Measurements from ENCODE around the gene DPY19L2. TPM values are rescaled to one million over a fixed set of nuclear protein-coding genes. Genes with fewer than 3 reads are reported as not detected.
"Not testable (repeated sequence)": the region's sequence is repeated elsewhere in the genome, so short reads cannot be mapped to it uniquely, and the experiment has no call there.

The DPY19L2 gene
- total RNA-seq, 1 experiment from 2014 or later = 4.9 TPM

DNA sequence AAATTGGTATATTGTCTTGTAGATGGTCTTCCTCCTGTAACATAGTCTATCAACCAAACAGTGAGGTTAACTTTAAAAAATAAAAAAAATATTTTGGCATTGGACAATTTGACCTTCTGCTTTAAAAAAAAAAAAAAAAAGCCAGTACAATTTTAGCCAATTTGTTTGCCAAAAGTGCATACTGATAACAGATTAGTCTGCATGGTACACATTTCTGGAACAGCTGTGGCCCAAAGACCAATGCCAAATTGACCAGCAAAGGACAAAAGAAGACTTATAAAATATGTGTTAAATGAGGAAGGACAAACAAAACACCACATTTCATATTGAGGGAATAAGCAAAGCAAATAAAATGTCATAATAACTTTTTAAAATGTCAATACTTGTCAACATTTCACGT is 20.8 kb upstream of the DPY19L2 start:
- not testable (repeated sequence) for H3K23ac ChIP-seq (ENCODE audit: insufficient read length, low read depth, low read length); H3K4me2 ChIP-seq (ENCODE audit: insufficient read depth, insufficient read length, low read length); H2BK120ac ChIP-seq (ENCODE audit: low read depth, low read length, poor library complexity, severe bottlenecking); H3K9me3 Mint-ChIP-seq; H3K27ac ChIP-seq (ENCODE audit: insufficient read length, low read depth, low read length); H2AFZ ChIP-seq (ENCODE audit: low read length); H3K27me3 ChIP-seq (ENCODE audit: insufficient read depth, low read length); H3K23me2 ChIP-seq (ENCODE audit: insufficient read length, low read depth, low read length, poor library complexity, severe bottlenecking); H2AK5ac ChIP-seq (ENCODE audit: insufficient read length, low read length); H2BK12ac ChIP-seq (ENCODE audit: insufficient read length, low read depth, low read length); H2BK20ac ChIP-seq (ENCODE audit: low read depth, low read length, poor library complexity, severe bottlenecking); H2BK15ac ChIP-seq (ENCODE audit: low read depth, low read length); H3K9me3 ChIP-seq (ENCODE audit: control insufficient read depth, low read depth, low read length); H3K36me3 Mint-ChIP-seq (ENCODE audit: insufficient read depth in 1 of 3, low read depth in 3 of 3); H3K4ac ChIP-seq (ENCODE audit: low read depth, low read length); H3K14ac ChIP-seq (ENCODE audit: insufficient read depth, low read length); H3K4me3 Mint-ChIP-seq; H3T11ph ChIP-seq (ENCODE audit: low read length); H4K8ac ChIP-seq (replicated peaks; ENCODE audit: insufficient read length, low read depth, low read length); H3K4me1 ChIP-seq (ENCODE audit: insufficient read depth, low read length); H3K27ac Mint-ChIP-seq; H3K56ac ChIP-seq (ENCODE audit: insufficient read length, low read depth, low read length); DNase-seq; H3K79me2 ChIP-seq (ENCODE audit: insufficient read depth, low read length); H4K20me1 ChIP-seq (ENCODE audit: control insufficient read depth, insufficient read depth, insufficient read length); H3K9ac ChIP-seq (ENCODE audit: extremely low read depth, insufficient read length, low read length); H3K18ac ChIP-seq (ENCODE audit: insufficient read length, low read depth, low read length); H4K91ac ChIP-seq (ENCODE audit: insufficient read length, low read depth, low read length); H3K4me1 Mint-ChIP-seq; H2BK5ac ChIP-seq (ENCODE audit: insufficient read length, low read length); H3K27me3 Mint-ChIP-seq (ENCODE audit: low read depth); H4K5ac ChIP-seq (ENCODE audit: insufficient read length, low read depth, low read length); H3K79me1 ChIP-seq (ENCODE audit: insufficient read depth, low read depth, low read length, poor library complexity, severe bottlenecking)
- WGBS (ENCODE audit: extremely low coverage, insufficient read length, low lambda C conversion rate) = no CpG with 5 or more reads among the region's 1 CpG

- H3K4me3 Mint-ChIP-seq; H3K9me3 Mint-ChIP-seq; H2BK20ac ChIP-seq (ENCODE audit: low read depth, low read length, poor library complexity, severe bottlenecking); H3K56ac ChIP-seq (ENCODE audit: insufficient read length, low read depth, low read length); H3K4ac ChIP-seq (ENCODE audit: low read depth, low read length); H2AK5ac ChIP-seq (ENCODE audit: insufficient read length, low read length); H3K18ac ChIP-seq (ENCODE audit: insufficient read length, low read depth, low read length); H3K27me3 ChIP-seq (ENCODE audit: insufficient read depth, low read length); H3K4me2 ChIP-seq (ENCODE audit: insufficient read depth, insufficient read length, low read length); H3K4me1 Mint-ChIP-seq; H2BK120ac ChIP-seq (ENCODE audit: low read depth, low read length, poor library complexity, severe bottlenecking); H3K23ac ChIP-seq (ENCODE audit: insufficient read length, low read depth, low read length); H4K5ac ChIP-seq (ENCODE audit: insufficient read length, low read depth, low read length); H2BK5ac ChIP-seq (ENCODE audit: insufficient read length, low read length); H3K27ac ChIP-seq (ENCODE audit: insufficient read length, low read depth, low read length); H2BK12ac ChIP-seq (ENCODE audit: insufficient read length, low read depth, low read length); H4K8ac ChIP-seq (replicated peaks; ENCODE audit: insufficient read length, low read depth, low read length); DNase-seq; H3K36me3 Mint-ChIP-seq (ENCODE audit: insufficient read depth in 1 of 3, low read depth in 3 of 3); H3K9me3 ChIP-seq (ENCODE audit: control insufficient read depth, low read depth, low read length); H3K27me3 Mint-ChIP-seq (ENCODE audit: low read depth); H3K4me1 ChIP-seq (ENCODE audit: insufficient read depth, low read length); H3K9ac ChIP-seq (ENCODE audit: extremely low read depth, insufficient read length, low read length); H4K91ac ChIP-seq (ENCODE audit: insufficient read length, low read depth, low read length); H4K20me1 ChIP-seq (ENCODE audit: control insufficient read depth, insufficient read depth, insufficient read length); H3K79me1 ChIP-seq (ENCODE audit: insufficient read depth, low read depth, low read length, poor library complexity, severe bottlenecking); H2AFZ ChIP-seq (ENCODE audit: low read length); H3K27ac Mint-ChIP-seq; H3K23me2 ChIP-seq (ENCODE audit: insufficient read length, low read depth, low read length, poor library complexity, severe bottlenecking); H3K79me2 ChIP-seq (ENCODE audit: insufficient read depth, low read length); H2BK15ac ChIP-seq (ENCODE audit: low read depth, low read length); H3K14ac ChIP-seq (ENCODE audit: insufficient read depth, low read length); H3T11ph ChIP-seq (ENCODE audit: low read length): not testable (repeated sequence)
- WGBS (ENCODE audit: extremely low coverage, insufficient read length, low lambda C conversion rate) = no CpG with 5 or more reads among the region's 29 CpGs
Measured at GRCh38 chr12:63686623-63687022, 18.3 kb upstream of the DPY19L2 start.
